Measurements from ENCODE around the gene IRGQ.

GRCh38 chr19:43544077-43544476 lies 51.9 kb downstream of the IRGQ start:
- TF ChIP-seq CTCF (IDR thresholded peaks at IDR 0.05 in 4 of 5, conservative IDR thresholded peaks at IDR 0.05 in 1 of 5) (no peak), POLR2A (IDR thresholded peaks at IDR 0.05) (no peak)

Data from gastrocnemius medialis (tissue), 4 donors.